IPS-NIHi7 (cell line): ENCODE results near the gene BDKRB2.
A peak's percentile ranks its signal among the peaks of the same experiment; 100 is the strongest.

Experiments used
- DNase-seq: peaks from one replicate; pipeline ENCODE4 v3.0.0; 2012; ENCODE audit warnings: mixed read lengths; ENCODE audit errors: extremely low spot score

BDKRB2 gene

GRCh38 chr14:96270565-96271420 lies 66.2 kb downstream of the BDKRB2 start:
- no peak for DNase-seq

GRCh38 chr14:96271421-96271762 lies 66.8 kb downstream of the BDKRB2 start:
- DNase-seq: no peak

GRCh38 chr14:96272777-96273473 lies 68.3 kb downstream of the BDKRB2 start:
- no peak for DNase-seq

- DNase-seq: no peak
These were observed 69.0 kb downstream of the BDKRB2 start for GRCh38 chr14:96273629-96274028.

GRCh38 chr14:96274122-96274521 lies 69.5 kb downstream of the BDKRB2 start:
- no peak for DNase-seq

- no peak for DNase-seq
These were observed 69.9 kb downstream of the BDKRB2 start for GRCh38 chr14:96274543-96274942.

GRCh38 chr14:96275177-96276112 lies 70.8 kb downstream of the BDKRB2 start:
- DNase-seq: peak; percentile 86

GRCh38 chr14:96277890-96278289 lies 73.3 kb downstream of the BDKRB2 start:
- no peak for DNase-seq

- no peak for DNase-seq
These were observed 74.9 kb downstream of the BDKRB2 start for GRCh38 chr14:96279564-96279963.

GRCh38 chr14:96280104-96280503 lies 75.5 kb downstream of the BDKRB2 start:
- no peak for DNase-seq

GRCh38 chr14:96281486-96281885 lies 76.8 kb downstream of the BDKRB2 start:
- no peak for DNase-seq

- no peak for DNase-seq
These were observed 79.4 kb downstream of the BDKRB2 start for GRCh38 chr14:96284008-96284407.

GRCh38 chr14:96284430-96284829 lies 79.8 kb downstream of the BDKRB2 start:
- DNase-seq: no peak

- no peak for DNase-seq
These were observed 81.0 kb downstream of the BDKRB2 start for GRCh38 chr14:96285667-96286066.

- DNase-seq: no peak
These were observed 81.6 kb downstream of the BDKRB2 start for GRCh38 chr14:96286251-96286650.

- DNase-seq: no peak
These were observed 83.2 kb downstream of the BDKRB2 start for GRCh38 chr14:96287856-96288255.
